ENCODE measurements around the gene KRT9.
"Not testable (repeated sequence)": the region's sequence is repeated elsewhere in the genome, so short reads cannot be mapped to it uniquely, and the experiment has no call there.

The KRT9 gene

GRCh38 chr17:41545829-41546410 lies 25.9 kb downstream of the KRT9 start:
- no peak for DNase-seq (ENCODE audit: low read depth in 2 of 2)

GRCh38 chr17:41544935-41545334 lies 26.9 kb downstream of the KRT9 start:
- no peak for DNase-seq (ENCODE audit: low read depth in 2 of 2)

GRCh38 chr17:41544491-41544892 lies 27.4 kb downstream of the KRT9 start:
- DNase-seq (ENCODE audit: low read depth in 2 of 2), result no peak

GRCh38 chr17:41542786-41543185 lies 29.1 kb downstream of the KRT9 start:
- DNase-seq (ENCODE audit: low read depth in 2 of 2), result not testable (repeated sequence)

GRCh38 chr17:41542357-41542756 lies 29.5 kb downstream of the KRT9 start:
- DNase-seq (ENCODE audit: low read depth in 2 of 2), result no peak

GRCh38 chr17:41540921-41541625 lies 30.8 kb downstream of the KRT9 start:
- no peak for DNase-seq (ENCODE audit: low read depth in 2 of 2)

- DNase-seq (ENCODE audit: low read depth in 2 of 2), result no peak
These were observed 31.7 kb downstream of the KRT9 start for GRCh38 chr17:41539979-41540701.

GRCh38 chr17:41539071-41539492 lies 32.8 kb downstream of the KRT9 start:
- DNase-seq (ENCODE audit: low read depth in 2 of 2), result no peak

GRCh38 chr17:41538565-41538991 lies 33.3 kb downstream of the KRT9 start:
- peak in 1 of 2 experiments; percentile 35 for DNase-seq (ENCODE audit: low read depth in 2 of 2)

GRCh38 chr17:41537990-41538389 lies 33.9 kb downstream of the KRT9 start:
- no peak for DNase-seq (ENCODE audit: low read depth in 2 of 2)

- DNase-seq (ENCODE audit: low read depth in 2 of 2), result no peak
These were observed 34.3 kb downstream of the KRT9 start for GRCh38 chr17:41537614-41537954.

- DNase-seq (ENCODE audit: low read depth in 2 of 2), result no peak
These were observed 34.9 kb downstream of the KRT9 start for GRCh38 chr17:41536741-41537613.

GRCh38 chr17:41535764-41536481 lies 35.9 kb downstream of the KRT9 start:
- no peak for DNase-seq (ENCODE audit: low read depth in 2 of 2)

GRCh38 chr17:41534899-41535546 lies 36.8 kb downstream of the KRT9 start:
- DNase-seq (ENCODE audit: low read depth in 2 of 2), result no peak

- DNase-seq (ENCODE audit: low read depth in 2 of 2), result no peak
These were observed 38.2 kb downstream of the KRT9 start for GRCh38 chr17:41533613-41534012.

- no peak for DNase-seq (ENCODE audit: low read depth in 2 of 2)
These were observed 38.8 kb downstream of the KRT9 start for GRCh38 chr17:41532947-41533570.

- no peak for DNase-seq (ENCODE audit: low read depth in 2 of 2)
These were observed 39.9 kb downstream of the KRT9 start for GRCh38 chr17:41531993-41532392.

- no peak for DNase-seq (ENCODE audit: low read depth in 2 of 2)
These were observed 41.5 kb downstream of the KRT9 start for GRCh38 chr17:41530062-41531048.

GRCh38 chr17:41529491-41529915 lies 42.4 kb downstream of the KRT9 start:
- no peak for DNase-seq (ENCODE audit: low read depth in 2 of 2)
